A549 (cell line): Measurements from ENCODE around the gene CINP. TPM values are rescaled to one million over a fixed set of nuclear protein-coding genes. Genes with fewer than 3 reads are reported as not detected.
"Not testable (repeated sequence)": the region's sequence is repeated elsewhere in the genome, so short reads cannot be mapped to it uniquely, and the experiment has no call there.

Experiments
- ATAC-seq, 2 experiments: fragments of 200-7000 bp in 1 of 2; fragments of >200 bp in 1 of 2; cut with Nextera tagmentation in 1 of 2; cut with Tn5 transposase in 1 of 2; 3 replicates each; pipeline versions ENCODE4 v1.8.0 to v1.9.1; 2018 to 2020; ENCODE audit warnings: mild to moderate bottlenecking in 1 of 2, moderate library complexity in 1 of 2
- CTCF ChIA-PET: fragments of 300-600 bp; sonication (Branson Sonifier 250); formaldehyde crosslinking; extraction: SDS; loops from one replicate; lab custom pipeline; 2021; ENCODE audit warnings: antibody characterized with exemption, inconsistent platforms; lab: Yijun Ruan, JAX
- POLR2A ChIA-PET: fragments of 350-600 bp; formaldehyde crosslinking; extraction: SDS; loops from one replicate; lab custom pipeline; 2021; ENCODE audit warnings: antibody characterized with exemption, inconsistent platforms; lab: Yijun Ruan, JAX
- DNase-seq, 2 experiments: peaks; one replicate each; pipeline versions ENCODE4 v3.0.0 to v3.0.0-alpha.2; 2011 to 2016; ENCODE audit warnings: low read depth in 1 of 2, low spot score in 1 of 2
- FAIRE-seq: peaks from 2 replicates; lab custom pipeline; 2011; peaks lifted over from hg19 to GRCh38; lab: Jason Lieb, UNC
- H3K27ac ChIP-seq, 2 experiments: fragments of >200 bp; sonication (Bioruptor Twin); formaldehyde crosslinking; 3 replicates each; pipeline ENCODE4 v1.5.1; 2016 to 2017
- H3K4me1 ChIP-seq: fragments of >200 bp; sonication (Bioruptor Twin); formaldehyde crosslinking; 3 replicates; pipeline ENCODE4 v1.6.1; 2016
- H3K4me2 ChIP-seq: fragments of >200 bp; sonication (Bioruptor Twin); formaldehyde crosslinking; 3 replicates; pipeline ENCODE4 v1.6.1; 2016
- H3K4me3 ChIP-seq: fragments of >200 bp; sonication (Bioruptor Twin); formaldehyde crosslinking; 3 replicates; pipeline ENCODE4 v1.5.1; 2016
- H3K9me3 ChIP-seq: fragments of >200 bp; sonication (Bioruptor Twin); formaldehyde crosslinking; 3 replicates; pipeline ENCODE4 v1.6.1; 2016
- E2F6 ChIP-seq: IDR thresholded peaks from 2 replicates; pipeline ENCODE4 v1.6.1; 2012; ENCODE audit warnings: low read depth, borderline replicate concordance
- FOSL2 ChIP-seq, 2 experiments: fragments of 450-650 bp in 1 of 2; fragments of >200 bp in 1 of 2; sonication (Bioruptor Twin) in 1 of 2; formaldehyde crosslinking; IDR thresholded peaks; 2 replicates each; pipeline versions ENCODE4 v1.5.0 to v1.6.1; 2016 to 2020; ENCODE audit warnings: mild to moderate bottlenecking in 1 of 2, moderate library complexity in 1 of 2
- KDM5A ChIP-seq: fragments of 200-600 bp; sonication (generic); IDR thresholded peaks from 2 replicates; pipeline ENCODE4 v1.6.1; 2016; ENCODE audit warnings: antibody characterized with exemption, mild to moderate bottlenecking
- MAFK ChIP-seq: fragments of 450-650 bp; IDR thresholded peaks from 2 replicates; pipeline ENCODE4 v1.6.1; 2014; ENCODE audit not compliant: partially characterized antibody
- PHF8 ChIP-seq: fragments of 200-600 bp; sonication (generic); IDR thresholded peaks from 2 replicates; pipeline ENCODE4 v1.6.1; 2016; ENCODE audit warnings: low read depth, mild to moderate bottlenecking, antibody characterized with exemption, moderate library complexity, borderline replicate concordance
- RFX5 ChIP-seq: fragments of 450-650 bp; IDR thresholded peaks from 2 replicates; pipeline ENCODE4 v1.7.1; 2014; ENCODE audit warnings: antibody characterized with exemption, mild to moderate bottlenecking, moderate library complexity
- RNF2 ChIP-seq: fragments of 200-600 bp; sonication (generic); IDR thresholded peaks from 2 replicates; pipeline ENCODE4 v1.6.1; 2016; ENCODE audit warnings: low read depth, mild to moderate bottlenecking, antibody characterized with exemption, moderate library complexity, borderline replicate concordance
- SMC3 ChIP-seq: fragments of >200 bp; sonication (Bioruptor Twin); formaldehyde crosslinking; IDR thresholded peaks from 3 replicates; pipeline ENCODE4 v1.6.1; 2018; ENCODE audit warnings: inconsistent platforms
- ZSCAN20 ChIP-seq: fragments of 250-450 bp; sonication (Bioruptor Pico); IDR thresholded peaks from 2 replicates; pipeline ENCODE4 v1.8.0; 2022; ENCODE audit warnings: mild to moderate bottlenecking, moderate library complexity
- WGBS: methylation state at CpG from one replicate; pipeline ENCODE4 v1.1.6; 2017; ENCODE audit errors: missing lambda C conversion rate; 5-methylcytosine and 5-hydroxymethylcytosine counted together
- polyA plus RNA-seq, 4 experiments: library from polyadenylated mRNA; depleted of rRNA in 3 of 4; stranded (reverse); fragments of >200 nt; fragmentation: RNase III in 1 of 4; extraction: RNeasy Plus Mini Kit Qiagen cat#74134 plus additional on column Dnase treatment in 1 of 4; gene quantifications; 2 replicates in 3 of 4; 3 replicates in 1 of 4; pipeline ENCODE4 v1.2.3, GENCODE V29; 2011 to 2017
- TF ChIP-seq, protein P1 (sequence below): fragments of >200 bp; sonication (Bioruptor Twin); formaldehyde crosslinking; IDR thresholded peaks from 3 replicates; pipeline ENCODE4 v1.6.1; 2016
- TF ChIP-seq, protein P2 (sequence below): fragments of 450-650 bp; IDR thresholded peaks from 2 replicates; pipeline ENCODE4 v1.6.1; 2014; ENCODE audit warnings: antibody characterized with exemption

The CINP gene
- polyA plus RNA-seq, 2 of the 4 experiments (the other 2 are of a cell fraction) = 59.9 to 74.6 TPM

DNA sequence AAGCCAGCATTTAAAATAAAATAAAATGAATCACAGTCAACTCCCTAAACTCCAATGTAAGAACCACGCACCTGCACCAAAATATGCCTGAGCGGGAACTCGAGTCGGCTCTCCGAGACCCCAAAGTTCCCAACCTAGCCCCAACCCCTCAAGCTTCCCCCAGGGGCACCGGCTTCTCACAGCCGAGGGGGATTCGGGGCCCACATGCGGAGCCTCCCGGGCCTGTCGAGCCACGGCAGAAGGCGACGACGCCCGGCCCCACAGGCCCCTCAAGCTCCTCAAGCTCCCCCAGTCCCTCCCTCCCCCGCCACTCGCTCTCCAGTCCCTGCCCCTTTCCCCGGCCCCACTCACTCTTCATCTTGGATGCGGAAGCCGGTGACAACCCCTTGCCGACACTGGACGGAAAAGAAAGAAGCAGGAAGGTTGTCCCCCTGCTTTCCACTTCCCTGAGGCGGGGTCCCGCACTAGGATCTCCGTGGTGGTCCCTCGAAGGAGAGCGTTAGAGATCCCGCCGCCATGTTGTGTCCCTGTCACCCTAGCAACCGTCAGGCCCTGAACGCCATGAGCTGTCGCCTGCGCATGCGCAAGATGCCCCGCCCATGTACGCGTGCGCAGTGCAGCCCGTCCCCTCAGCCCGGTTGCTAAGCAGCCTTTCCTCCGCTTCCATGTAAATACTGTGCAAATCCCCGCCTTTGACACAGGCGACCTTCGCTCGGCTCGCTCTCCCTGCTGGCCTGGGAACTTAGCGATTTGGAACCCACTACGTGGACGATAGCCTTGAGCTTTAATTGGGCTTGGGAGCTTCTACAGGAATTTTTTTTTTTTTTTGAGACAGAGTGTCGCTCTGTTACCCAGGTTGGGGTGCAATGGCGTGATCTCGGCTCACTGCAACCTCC, 57.8 kb downstream of the CINP start, which contains the start of gene MOK:
TSS of gene MOK (minus strand) at position 554 of the 896 bp plus-strand sequence. CDS start at position 358, 196 bp downstream.
- ATAC-seq = peak; percentile 93 to 97
- H3K4me2 ChIP-seq = peak within 1 kb of the TSS; percentile 89
- DNase-seq = peak; percentile 96 to 98
- ChIA-PET POLR2A (interaction anchor here (0.5 to 1.4 kb wide), 4 partner anchors 10 to 24 kb away, joined by 3 to 6 read pairs (median 4); partner anchors contain the start of gene ZNF839), CTCF (interaction anchor here (0.7 to 6.1 kb wide), 6 partner anchors 9 to 84 kb away, joined by 3 to 36 read pairs (median 4); no protein-coding TSS in a partner anchor)
- peak; percentile 89 for FAIRE-seq
- peak within 1 kb of the TSS; percentile 79 to 89 for H3K27ac ChIP-seq
- peak within 1 kb of the TSS; percentile 87 for H3K4me3 ChIP-seq
- TF ChIP-seq KDM5A (peak; percentile 55; the same call in 1 of the 2 replicates), RFX5 (peak; percentile 60; the same call in 1 of the 2 replicates), PHF8 (peak; percentile 40; the same call in 1 of the 2 replicates), E2F6 (no peak), SMC3 (0 out of 3 replicates have a peak, but pooled peaks have one; percentile 4)
- TF ChIP-seq, all 56 proteins: peak for 4
- no peaks in the 10 kb centered on the region for H3K9me3 ChIP-seq
- peaks cover 9% of the 10 kb centered on the region; the same call in 1 of the 3 replicates for H3K4me1 ChIP-seq
- 2% methylated on average over 38 of the region's 53 CpGs for WGBS

DNA sequence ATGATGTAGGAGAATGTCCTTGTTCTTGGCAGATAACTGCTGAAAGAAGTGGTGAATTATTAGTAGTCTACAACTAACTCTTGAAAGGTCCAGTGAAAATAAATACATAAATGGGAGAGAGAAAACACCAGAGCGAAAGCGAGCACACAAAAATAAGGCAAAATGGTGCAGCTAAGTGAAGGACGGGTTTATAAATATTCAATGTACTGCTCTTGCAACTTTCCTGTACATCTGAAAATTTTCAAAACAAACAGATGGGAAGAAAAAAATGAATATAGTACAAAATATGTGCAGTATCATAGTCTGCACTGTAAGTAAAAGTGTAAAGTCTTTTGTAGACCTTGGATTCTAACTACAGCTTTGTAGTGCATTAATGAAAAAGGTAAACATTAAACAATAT, 59.0 kb downstream of the CINP start:
- H3K4me3 ChIP-seq = peak overlapping the region; percentile 87; the same call in 1 of the 3 replicates
- peak overlapping the region; percentile 89 for H3K4me2 ChIP-seq
- POLR2A ChIA-PET = no interaction called here
- no peak for DNase-seq
- no peak for TF ChIP-seq PHF8
- TF ChIP-seq E2F6 = no peak
- TF ChIP-seq, protein P1, sequence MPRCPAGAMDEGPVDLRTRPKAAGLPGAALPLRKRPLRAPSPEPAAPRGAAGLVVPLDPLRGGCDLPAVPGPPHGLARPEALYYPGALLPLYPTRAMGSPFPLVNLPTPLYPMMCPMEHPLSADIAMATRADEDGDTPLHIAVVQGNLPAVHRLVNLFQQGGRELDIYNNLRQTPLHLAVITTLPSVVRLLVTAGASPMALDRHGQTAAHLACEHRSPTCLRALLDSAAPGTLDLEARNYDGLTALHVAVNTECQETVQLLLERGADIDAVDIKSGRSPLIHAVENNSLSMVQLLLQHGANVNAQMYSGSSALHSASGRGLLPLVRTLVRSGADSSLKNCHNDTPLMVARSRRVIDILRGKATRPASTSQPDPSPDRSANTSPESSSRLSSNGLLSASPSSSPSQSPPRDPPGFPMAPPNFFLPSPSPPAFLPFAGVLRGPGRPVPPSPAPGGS = no peak
- TF ChIP-seq RNF2 = no peak
- TF ChIP-seq, protein P2, sequence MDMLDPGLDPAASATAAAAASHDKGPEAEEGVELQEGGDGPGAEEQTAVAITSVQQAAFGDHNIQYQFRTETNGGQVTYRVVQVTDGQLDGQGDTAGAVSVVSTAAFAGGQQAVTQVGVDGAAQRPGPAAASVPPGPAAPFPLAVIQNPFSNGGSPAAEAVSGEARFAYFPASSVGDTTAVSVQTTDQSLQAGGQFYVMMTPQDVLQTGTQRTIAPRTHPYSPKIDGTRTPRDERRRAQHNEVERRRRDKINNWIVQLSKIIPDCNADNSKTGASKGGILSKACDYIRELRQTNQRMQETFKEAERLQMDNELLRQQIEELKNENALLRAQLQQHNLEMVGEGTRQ = no peak
- TF ChIP-seq FOSL2 (IDR thresholded peaks at IDR 0.05) = no peak
- no peak for TF ChIP-seq FOSL2 (CRISPR knock-in tag; IDR thresholded peaks at IDR 0.05)
- TF ChIP-seq ZSCAN20 (CRISPR knock-in tag) = no peak
- no peak for FAIRE-seq
- no peak for ATAC-seq
- CTCF ChIA-PET = interaction anchor here (0.6 to 6.1 kb wide), 6 partner anchors 9 to 195 kb away, joined by 4 to 36 read pairs (median 4); no protein-coding TSS in a partner anchor
- H3K9me3 ChIP-seq = no peaks in the 10 kb centered on the region
- peaks cover 9% of the 10 kb centered on the region; the same call in 1 of the 3 replicates for H3K4me1 ChIP-seq
- 83% methylated on average over 3 of the region's 3 CpGs for WGBS
- H3K27ac ChIP-seq = no peak overlapping the region

DNA sequence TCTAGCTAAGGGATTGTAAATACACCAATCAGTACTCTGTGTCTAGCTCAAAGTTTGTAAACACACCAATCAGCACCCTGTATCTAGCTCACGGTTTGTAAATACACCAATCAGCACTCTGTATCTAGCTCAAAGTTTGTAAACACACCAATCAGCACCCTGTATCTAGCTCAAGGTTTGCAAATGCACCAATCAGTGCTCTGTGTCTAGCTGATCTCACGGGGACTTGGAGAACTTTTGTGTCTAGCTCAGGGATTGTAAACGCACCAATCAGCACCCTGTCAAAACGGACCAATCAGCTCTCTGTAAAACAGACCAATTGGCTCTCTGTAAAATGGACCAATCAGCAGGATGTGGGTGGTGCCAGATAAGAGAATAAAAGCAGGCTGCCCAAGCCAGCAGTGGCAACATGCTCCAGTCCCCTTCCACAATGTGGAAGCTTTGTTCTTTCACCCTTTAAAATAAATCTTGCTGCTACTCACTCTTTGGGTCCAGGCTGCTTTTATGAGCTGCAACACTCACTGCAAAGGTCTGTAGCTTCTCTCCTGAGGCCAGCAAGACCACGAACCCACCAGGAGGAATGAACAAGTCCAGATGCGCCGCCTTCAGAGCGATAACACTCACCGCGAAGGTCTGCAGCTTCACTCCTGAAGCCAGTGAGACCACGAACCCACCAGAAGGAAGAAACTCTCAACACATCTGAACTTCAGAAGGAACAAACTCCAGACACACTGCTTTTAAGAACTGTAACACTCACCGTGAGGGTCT, 64.2 kb downstream of the CINP start:
- H3K4me2 ChIP-seq, DNase-seq, H3K27ac ChIP-seq, H3K4me3 ChIP-seq, POLR2A ChIA-PET, ATAC-seq, H3K9me3 ChIP-seq, FAIRE-seq: not testable (repeated sequence)
- CTCF ChIA-PET = interaction anchor here (1.3 to 2.2 kb wide), 2 partner anchors 18 to 77 kb away, joined by 3 to 8 read pairs; no protein-coding TSS in a partner anchor
- TF ChIP-seq MAFK = peak; percentile 1
- WGBS = 91% methylated on average over 12 of the region's 12 CpGs
- peaks cover 26% of the 10 kb centered on the region for H3K4me1 ChIP-seq

Other genes starting within 250 kb of the CINP start
- gene WDR20, start 223.0 kb downstream of the CINP start, polyA plus RNA-seq (2011; rRNA removed) = 17.6 and 20.6 TPM in 2 replicates
- gene WDR20, start 223.0 kb downstream of the CINP start, polyA plus RNA-seq (2017; fragmentation: RNase III; extraction: RNeasy Plus Mini Kit Qiagen cat#74134 plus additional on column Dnase treatment) = 19.5 to 21.6 TPM (median 20.4 TPM) in 3 replicates
- gene MOK, start 57.7 kb downstream of the CINP start, polyA plus RNA-seq (2011; rRNA removed) = 10.4 and 12.6 TPM in 2 replicates
- 18.5 to 25.1 TPM (median 19.3 TPM) in 3 replicates for gene MOK, start 57.7 kb downstream of the CINP start, polyA plus RNA-seq (2017; fragmentation: RNase III; extraction: RNeasy Plus Mini Kit Qiagen cat#74134 plus additional on column Dnase treatment)
- gene ZNF839, start 43.1 kb downstream of the CINP start, polyA plus RNA-seq (2011; rRNA removed) = 8.5 and 10.8 TPM in 2 replicates
- 6.0 to 7.9 TPM (median 7.2 TPM) in 3 replicates for gene ZNF839, start 43.1 kb downstream of the CINP start, polyA plus RNA-seq (2017; fragmentation: RNase III; extraction: RNeasy Plus Mini Kit Qiagen cat#74134 plus additional on column Dnase treatment)
- 7.6 and 10.5 TPM in 2 replicates for gene TECPR2, start 51 bp upstream of the CINP start, polyA plus RNA-seq (2011; rRNA removed)
- gene TECPR2, start 51 bp upstream of the CINP start, polyA plus RNA-seq (2017; fragmentation: RNase III; extraction: RNeasy Plus Mini Kit Qiagen cat#74134 plus additional on column Dnase treatment) = 5.6 to 5.9 TPM (median 5.7 TPM) in 3 replicates
- 6.3 and 7.5 TPM in 2 replicates for gene ANKRD9, start 146.9 kb upstream of the CINP start, polyA plus RNA-seq (2011; rRNA removed)
- gene ANKRD9, start 146.9 kb upstream of the CINP start, polyA plus RNA-seq (2017; fragmentation: RNase III; extraction: RNeasy Plus Mini Kit Qiagen cat#74134 plus additional on column Dnase treatment) = 8.7 to 12.4 TPM (median 11.8 TPM) in 3 replicates
- gene RCOR1, start 229.8 kb upstream of the CINP start, polyA plus RNA-seq (2011; rRNA removed) = 24.7 and 25.5 TPM in 2 replicates
- gene RCOR1, start 229.8 kb upstream of the CINP start, polyA plus RNA-seq (2017; fragmentation: RNase III; extraction: RNeasy Plus Mini Kit Qiagen cat#74134 plus additional on column Dnase treatment) = 16.4 to 17.7 TPM (median 17.1 TPM) in 3 replicates